GM12878 (cell line): ENCODE results near the gene ATXN7L1. TPM values are rescaled to one million over a fixed set of nuclear protein-coding genes. Genes with fewer than 3 reads are reported as not detected.

ENCODE experiments used
- ATAC-seq: fragments of 200-7000 bp; cut with Tn5 transposase; 3 replicates; pipeline ENCODE4 v1.9.1; 2020; ENCODE audit warnings: mild to moderate bottlenecking, moderate library complexity
- BruUV-seq: library from RNA; stranded (reverse); fragments of 400-500 nt; replicated peaks from 2 replicates; lab custom pipeline; 2021; lab: Mats Ljungman, UMichigan
- CTCF ChIA-PET: fragments of 300-600 bp; sonication (Branson Sonifier 250); formaldehyde crosslinking; extraction: SDS; loops from one replicate; lab custom pipeline; 2021; ENCODE audit warnings: inconsistent platforms; lab: Yijun Ruan, JAX
- POLR2A ChIA-PET: fragments of 350-600 bp; formaldehyde crosslinking; extraction: SDS; loops from one replicate; lab custom pipeline; 2021; ENCODE audit warnings: inconsistent platforms; lab: Charles Lee
- RAD21 ChIA-PET: fragments of 300-600 bp; sonication (Branson Sonifier 250); formaldehyde crosslinking; loops from one replicate; lab custom pipeline; 2023; ENCODE audit warnings: antibody characterized with exemption; ENCODE audit not compliant: unreplicated experiment; lab: Charles Lee
- SMC1A ChIA-PET: fragments of 300-600 bp; sonication (Branson Sonifier 250); formaldehyde crosslinking; loops from one replicate; lab custom pipeline; 2023; ENCODE audit not compliant: unreplicated experiment, uncharacterized antibody; lab: Charles Lee
- DNase-seq: peaks from one replicate; pipeline ENCODE4 v3.0.0-alpha.2; 2011; ENCODE audit warnings: low read depth, low spot score
- FAIRE-seq: peaks from 3 replicates; lab custom pipeline; 2011; peaks lifted over from hg19 to GRCh38; lab: Jason Lieb, UNC
- H2AFZ ChIP-seq: 2 replicates; pipeline ENCODE4 v1.6.0; 2011; ENCODE audit warnings: low read depth, low read length, control low read depth; ENCODE audit not compliant: control insufficient read depth
- H3K27ac ChIP-seq: 2 replicates; pipeline ENCODE4 v1.5.1; 2011; ENCODE audit warnings: control low read depth; ENCODE audit not compliant: control insufficient read depth, insufficient read depth
- H3K27me3 ChIP-seq, 2 experiments: replicated peaks in 1 of 2; 2 replicates each; pipeline versions ENCODE4 v1.6.0 to v1.6.1; 2011; ENCODE audit warnings: low read length in 1 of 2; ENCODE audit not compliant: control insufficient read depth in 2 of 2, insufficient read depth in 2 of 2
- H3K36me3 ChIP-seq, 2 experiments: 2 replicates each; pipeline ENCODE4 v1.5.1; 2011; ENCODE audit warnings: low read length in 1 of 2; ENCODE audit not compliant: control insufficient read depth in 2 of 2, insufficient read depth in 2 of 2
- H3K4me1 ChIP-seq: 2 replicates; pipeline ENCODE4 v1.6.1; 2011; ENCODE audit warnings: mild to moderate bottlenecking, low read length, moderate library complexity, mixed read lengths; ENCODE audit not compliant: control insufficient read depth, insufficient read depth
- H3K4me2 ChIP-seq: 2 replicates; pipeline ENCODE4 v1.6.0; 2011; ENCODE audit warnings: control low read depth; ENCODE audit not compliant: control insufficient read depth, insufficient read depth
- H3K4me3 ChIP-seq: fragments of 200-600 bp; sonication (generic); 2 replicates; pipeline ENCODE4 v1.5.1; 2016
- H3K79me2 ChIP-seq: 2 replicates; pipeline ENCODE4 v1.6.0; 2011; ENCODE audit warnings: low read length; ENCODE audit not compliant: control insufficient read depth, insufficient read depth
- H3K9ac ChIP-seq: 2 replicates; pipeline ENCODE4 v1.8.0; 2011; ENCODE audit warnings: low read length, control low read depth, mixed read lengths; ENCODE audit not compliant: control insufficient read depth, insufficient read depth
- H3K9me3 ChIP-seq: replicated peaks from 3 replicates; pipeline ENCODE4 v1.5.1; 2011; ENCODE audit warnings: mild to moderate bottlenecking, low read length; ENCODE audit not compliant: control insufficient read depth, insufficient read depth
- H4K20me1 ChIP-seq: 2 replicates; pipeline ENCODE4 v1.6.0; 2011; ENCODE audit not compliant: control insufficient read depth, insufficient read depth
- BHLHE40 ChIP-seq, 2 experiments: fragments of 450-650 bp in 1 of 2; IDR thresholded peaks; 2 replicates each; pipeline ENCODE4 v1.6.1; 2011 to 2017; ENCODE audit warnings: low read depth in 2 of 2, borderline replicate concordance in 1 of 2, improper control_type of control experiment in 1 of 2, low read length in 1 of 2, mild to moderate bottlenecking in 1 of 2
- CBX5 ChIP-seq: sonication (generic); IDR thresholded peaks from 2 replicates; pipeline ENCODE4 v1.6.1; 2016; ENCODE audit warnings: low read depth, moderate library complexity, mild to moderate bottlenecking, inconsistent platforms
- CHD4 ChIP-seq: fragments of 200-600 bp; sonication (generic); IDR thresholded peaks from 2 replicates; pipeline ENCODE4 v1.6.1; 2016; ENCODE audit warnings: mild to moderate bottlenecking
- CUX1 ChIP-seq: IDR thresholded peaks from 2 replicates; pipeline ENCODE4 v1.6.1; 2012; ENCODE audit warnings: improper control_type of control experiment, low read depth, low read length; ENCODE audit not compliant: insufficient replicate concordance
- E2F4 ChIP-seq: IDR thresholded peaks from 2 replicates; pipeline ENCODE4 v1.6.1; 2012; ENCODE audit warnings: low read depth, low read length, improper control_type of control experiment
- HDAC6 ChIP-seq: fragments of 200-600 bp; sonication (generic); IDR thresholded peaks from one replicate; pipeline ENCODE4 v1.8.0; 2017; ENCODE audit warnings: antibody characterized with exemption; ENCODE audit not compliant: unreplicated experiment
- MLLT1 ChIP-seq: fragments of 450-650 bp; IDR thresholded peaks from 2 replicates; pipeline ENCODE4 v1.6.1; 2016; ENCODE audit warnings: mild to moderate bottlenecking
- NRF1 ChIP-seq: conservative IDR thresholded peaks from 2 replicates; pipeline ENCODE4 v1.6.1; 2011; ENCODE audit warnings: mild to moderate bottlenecking, low read depth, low read length, improper control_type of control experiment
- SIX5 ChIP-seq: IDR thresholded peaks from 2 replicates; pipeline ENCODE4 v1.6.1; 2011; ENCODE audit warnings: mild to moderate bottlenecking, low read depth, low read length, moderate library complexity; ENCODE audit not compliant: severe bottlenecking
- SREBF1 ChIP-seq: IDR thresholded peaks from 2 replicates; pipeline ENCODE4 v1.6.1; 2012; ENCODE audit warnings: mild to moderate bottlenecking, low read length
- STAT3 ChIP-seq: IDR thresholded peaks from 2 replicates; pipeline ENCODE4 v1.6.1; 2011; ENCODE audit warnings: low read depth, low read length, improper control_type of control experiment
- TCF3 ChIP-seq: IDR thresholded peaks from 2 replicates; pipeline ENCODE4 v1.6.1; 2012; ENCODE audit warnings: low read depth, mild to moderate bottlenecking, low read length, borderline replicate concordance; ENCODE audit not compliant: insufficient read depth
- ZBTB33 ChIP-seq: fragments of 450-650 bp; IDR thresholded peaks from 2 replicates; pipeline ENCODE4 v1.6.1; 2017; ENCODE audit warnings: mild to moderate bottlenecking
- WGBS: methylation state at CpG from one replicate; pipeline ENCODE4 v1.1.6; 2016; ENCODE audit warnings: low lambda C conversion rate; ENCODE audit not compliant: insufficient replicate concordance, insufficient coverage; ENCODE audit errors: missing lambda C conversion rate; 5-methylcytosine and 5-hydroxymethylcytosine counted together
- in situ Hi-C: fragments of 300-500 bp; cut with MboI; formaldehyde crosslinking; loops from 9 replicates; pipeline ENCODE4 v1.14.3; 2018; ENCODE audit warnings: mixed read lengths
- intact Hi-C: fragments of 100-400 bp; cut with micrococcal nuclease; formaldehyde crosslinking; loops from one replicate; pipeline ENCODE4 v1.14.2; 2022; ENCODE audit not compliant: unreplicated experiment
- polyA plus RNA-seq, 11 experiments: library from polyadenylated mRNA; depleted of rRNA in 4 of 11; unstranded in 6 of 11; stranded (reverse) in 5 of 11; fragments of >200 nt; fragmentation: Nextera tagmentation in 4 of 11; fragmentation: Illumina TruSeq in 1 of 11; extraction: Ambion mirVana in 4 of 11; extraction: Trizol in 1 of 11; gene quantifications; 1 replicate in 1 of 11; 2 replicates in 10 of 11; pipeline versions ENCODE4 v1.2.1 to v1.2.3, GENCODE V29; 2011 to 2016; ENCODE audit warnings: inconsistent platforms in 2 of 11, missing spikeins in 2 of 11, low read depth in 1 of 11
- total RNA-seq, 4 experiments: library from RNA; depleted of rRNA in 3 of 4; stranded (reverse); fragments of >200 nt in 3 of 4; fragmentation: Illumina TruSeq in 1 of 4; extraction: Trizol in 1 of 4; gene quantifications; 2 replicates each; pipeline versions ENCODE4 v1.2.1 to v1.2.3, GENCODE V29; 2013 to 2021

ATXN7L1 gene
- total and polyA plus RNA-seq, 10 of the 15 experiments (the other 5 are each of a cell fraction or from before 2014, with no cell fraction given) = 0.40 to 2.9 (median 1.2) TPM

GRCh38 chr7:105642264-105642663 lies 234.1 kb downstream of the ATXN7L1 start:
- H3K36me3 ChIP-seq = no peaks in the 10 kb centered on the region
- H3K4me2 ChIP-seq = no peak overlapping the region
- no peaks in the 10 kb centered on the region for H3K9me3 ChIP-seq
- RAD21 ChIA-PET = no interaction called here
- DNase-seq = no peak
- WGBS = 92% methylated on average over 7 of the region's 7 CpGs
- H3K27ac ChIP-seq = no peak overlapping the region
- POLR2A ChIA-PET = no interaction called here
- no peak for ATAC-seq
- in situ Hi-C loops = no loop called here
- no TSS peak for BruUV-seq
- SMC1A ChIA-PET = no interaction called here
- CTCF ChIA-PET = no interaction called here
- no peak for FAIRE-seq
- no peak overlapping the region for H3K9ac ChIP-seq
- H3K27me3 ChIP-seq = no peaks in the 10 kb centered on the region; a peak in 1 of 4 replicates
- no peak overlapping the region for H3K4me3 ChIP-seq
- H3K79me2 ChIP-seq = no peaks in the 10 kb centered on the region
- intact Hi-C loops = no loop called here
- H2AFZ ChIP-seq = no peak overlapping the region
- H4K20me1 ChIP-seq = no peaks in the 10 kb centered on the region
- no peaks in the 10 kb centered on the region for H3K4me1 ChIP-seq
- TF ChIP-seq ZBTB33 (no peak), E2F4 (no peak), CBX5 (no peak), HDAC6 (no peak), MLLT1 (no peak), SIX5 (no peak), TCF3 (no peak), STAT3 (no peak), CUX1 (no peak), CHD4 (no peak), SREBF1 (no peak), BHLHE40 (IDR thresholded peaks at IDR 0.05; ENCODE audit: borderline replicate concordance in 1 of 2, low read depth in 2 of 2, low read length in 1 of 2) (no peak), NRF1 (no peak)
